ENCODE results near the gene PATL2.
A peak's percentile ranks its signal among the peaks of the same experiment; 100 is the strongest.
"Not testable (repeated sequence)": the region's sequence is repeated elsewhere in the genome, so short reads cannot be mapped to it uniquely, and the experiment has no call there.

The PATL2 gene

DNA sequence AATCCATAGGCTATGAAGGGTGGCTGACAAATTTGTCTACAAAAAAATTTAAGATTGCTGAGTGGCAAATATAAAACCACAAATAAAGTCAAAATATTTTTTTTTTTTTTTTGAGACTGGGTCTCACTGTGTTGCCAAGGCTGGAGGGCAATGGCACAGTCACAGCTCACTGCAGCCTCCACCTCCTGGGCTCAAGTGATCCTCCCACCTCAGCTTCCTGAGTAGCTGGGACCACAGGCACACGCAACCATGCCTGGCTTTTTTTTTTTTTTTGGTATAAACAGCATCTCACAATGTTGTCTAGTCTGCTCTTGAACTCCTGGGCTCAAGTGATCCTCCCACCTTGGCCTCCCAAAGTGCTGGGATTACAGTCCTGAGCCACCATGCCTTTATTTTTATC, 20.9 kb downstream of the PATL2 start:
- DNase-seq (ENCODE audit: low spot score), result peak; percentile 38

DNA sequence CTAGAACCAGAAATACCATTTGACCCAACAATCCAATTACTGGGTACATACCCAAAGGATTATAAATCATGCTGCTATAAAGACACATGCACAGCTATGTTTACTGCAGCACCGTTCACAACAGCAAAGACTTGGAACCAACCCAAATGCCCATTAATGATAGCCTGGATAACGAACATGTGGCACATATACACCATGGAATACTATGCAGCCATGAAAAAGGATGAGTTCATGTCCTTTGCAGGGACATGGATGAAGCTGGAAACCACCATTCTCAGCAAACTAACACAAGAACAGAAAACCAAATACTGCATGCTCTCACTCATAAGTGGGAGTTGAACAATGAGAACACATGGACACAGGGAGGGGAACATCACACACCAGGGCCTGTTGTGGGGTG, 21.8 kb downstream of the PATL2 start:
- DNase-seq (ENCODE audit: low spot score), result not testable (repeated sequence)

DNA sequence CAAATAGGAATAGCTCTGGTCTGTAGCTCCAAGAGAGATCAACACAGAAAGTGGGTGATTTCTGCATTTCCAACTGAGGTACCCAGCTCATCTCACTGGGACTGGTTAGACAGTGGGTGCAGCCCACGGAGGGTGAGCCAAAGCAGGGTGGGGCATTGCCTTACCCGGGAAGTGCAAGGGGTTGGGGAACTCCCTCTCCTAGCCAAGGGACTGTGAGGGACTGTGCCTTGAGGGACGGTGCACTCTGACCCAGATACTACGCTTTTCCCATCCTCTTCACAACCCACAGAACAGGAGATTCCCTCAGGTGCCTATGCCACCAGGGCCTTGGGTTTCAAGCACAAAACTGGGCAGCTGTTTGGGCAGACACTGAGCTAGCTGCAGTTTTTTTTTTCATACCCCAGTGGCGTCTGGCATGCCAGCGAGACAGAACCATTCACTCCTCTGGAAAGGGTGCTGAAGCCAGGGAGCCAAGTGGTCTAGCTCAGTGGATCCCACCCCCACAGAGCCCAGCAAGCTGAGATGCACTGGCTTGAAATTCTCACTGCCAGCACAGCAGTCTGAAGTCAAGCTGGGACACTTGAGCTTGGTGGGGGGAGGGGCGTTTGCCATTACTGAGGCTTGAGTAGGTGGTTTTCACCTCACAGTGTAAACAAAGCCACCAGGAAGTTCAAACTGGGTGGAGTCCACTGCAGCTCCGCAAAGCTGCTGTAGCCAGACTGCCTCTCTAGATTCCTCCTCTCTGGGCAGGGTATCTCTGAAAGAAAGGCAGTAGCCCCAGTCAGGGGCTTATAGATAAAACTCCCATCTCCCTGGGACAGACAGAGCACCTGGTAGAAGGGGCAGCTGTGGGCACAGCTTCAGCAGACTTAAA, 28.1 kb downstream of the PATL2 start:
- DNase-seq (ENCODE audit: low spot score), result peak; percentile 89

DNA sequence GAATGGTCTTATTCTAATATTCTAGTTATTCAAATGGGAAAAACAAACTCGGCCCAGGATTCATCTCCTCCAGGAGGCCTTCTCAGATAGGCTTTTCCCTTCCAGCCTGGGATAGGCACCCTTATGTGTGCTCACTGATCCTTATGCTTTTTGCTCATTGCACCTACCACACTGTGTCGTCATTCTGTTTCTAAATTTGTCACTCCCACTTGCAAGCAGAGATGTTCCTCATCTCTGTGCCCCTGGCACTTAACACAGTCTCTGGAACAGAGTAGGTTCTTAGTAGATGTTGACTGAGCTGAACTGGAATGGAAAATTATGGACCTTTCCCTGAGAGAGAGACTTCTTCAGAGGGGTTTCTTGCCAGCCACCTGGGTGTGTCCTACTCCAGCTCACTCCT, 28.9 kb downstream of the PATL2 start:
- DNase-seq (ENCODE audit: low spot score), result no peak

DNA sequence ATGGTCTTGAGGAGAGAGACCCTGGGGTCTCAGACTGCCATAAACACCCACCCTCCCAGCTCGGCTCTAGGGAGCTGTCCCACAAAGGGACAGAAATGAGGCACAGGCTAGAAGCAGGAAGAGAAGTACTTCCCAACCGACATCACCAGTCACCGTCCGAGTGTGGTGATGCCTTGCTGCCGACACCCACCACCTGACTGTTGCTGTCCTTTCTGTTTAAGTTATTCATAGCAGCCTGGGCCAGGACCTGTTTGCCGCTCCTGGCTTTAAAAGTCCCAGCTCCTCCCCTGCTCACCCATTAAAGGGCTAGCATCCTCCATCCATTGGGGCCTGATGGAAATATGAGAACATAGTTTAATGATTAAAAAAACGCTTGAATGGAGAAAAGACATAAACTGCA, 34.4 kb downstream of the PATL2 start:
- DNase-seq (ENCODE audit: low spot score), result peak; percentile 28

- no peak for DNase-seq (ENCODE audit: low spot score)
These were observed 35.2 kb downstream of the PATL2 start for GRCh38 chr15:44675911-44676310.

DNA sequence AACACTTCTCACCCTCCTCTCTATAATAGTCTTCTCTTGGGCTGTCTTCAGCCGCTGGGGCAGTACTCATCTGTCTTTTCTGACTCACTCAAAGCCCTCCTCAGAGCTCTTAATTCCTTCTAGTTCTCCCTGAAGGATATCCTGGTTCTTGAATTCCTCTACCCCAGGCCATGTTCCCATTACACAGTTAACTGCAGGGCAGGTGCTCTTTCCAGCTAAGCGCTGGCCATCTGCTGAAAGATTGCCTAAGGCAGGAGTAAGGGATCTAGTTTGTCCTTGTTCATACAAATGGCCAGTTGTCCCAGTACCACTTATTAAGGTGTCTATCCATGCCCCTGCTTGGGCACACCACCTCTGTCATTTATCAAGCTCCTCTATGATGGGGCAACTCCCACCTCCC, 37.5 kb downstream of the PATL2 start:
- no peak for DNase-seq (ENCODE audit: low spot score)

GRCh38 chr15:44670087-44670950, 40.8 kb downstream of the PATL2 start:
- DNase-seq (ENCODE audit: low spot score), result no peak

GRCh38 chr15:44668921-44669320, 42.2 kb downstream of the PATL2 start:
- DNase-seq (ENCODE audit: low spot score), result peak; percentile 38

GRCh38 chr15:44667039-44667360, 44.1 kb downstream of the PATL2 start:
- DNase-seq (ENCODE audit: low spot score), result no peak

DNA sequence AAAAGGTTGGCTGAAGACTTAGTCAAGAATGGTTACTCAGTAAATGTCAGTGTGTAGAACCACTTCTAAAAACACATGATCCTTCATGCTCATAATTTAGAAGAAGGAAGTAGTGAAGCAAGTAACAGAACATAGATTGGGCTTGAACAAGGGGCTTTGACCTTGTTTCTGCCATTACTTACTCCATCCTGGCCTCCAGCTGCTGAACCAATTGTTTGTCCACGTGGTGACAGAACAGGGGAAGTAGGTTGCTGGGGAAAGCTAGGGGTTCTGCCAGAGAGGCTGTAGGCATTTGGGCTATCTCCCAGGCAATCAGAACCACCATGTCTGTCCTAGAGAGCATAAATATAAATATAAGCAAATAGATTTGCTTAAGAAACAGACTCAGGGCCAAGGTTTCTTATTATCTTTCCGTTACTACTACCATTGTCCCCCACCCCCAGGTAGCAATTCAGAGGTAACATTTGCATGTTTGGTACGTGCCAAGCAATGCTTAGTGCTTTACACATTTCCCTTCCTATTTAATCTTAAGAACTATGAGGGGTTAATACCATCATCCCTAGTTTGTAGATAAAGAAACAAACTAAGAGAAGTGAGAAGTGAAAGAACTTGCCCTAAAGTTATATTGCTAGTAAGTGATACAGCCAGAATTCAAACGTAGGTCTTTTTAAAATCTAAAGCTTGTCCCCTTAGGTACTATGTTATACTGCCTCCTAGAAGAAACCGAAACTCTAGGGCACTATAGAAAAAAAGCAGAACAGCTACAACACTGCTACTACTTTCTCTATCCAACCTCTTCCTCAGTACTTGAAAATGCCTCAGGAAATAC, 44.7 kb downstream of the PATL2 start:
- DNase-seq (ENCODE audit: low spot score), result no peak

DNA sequence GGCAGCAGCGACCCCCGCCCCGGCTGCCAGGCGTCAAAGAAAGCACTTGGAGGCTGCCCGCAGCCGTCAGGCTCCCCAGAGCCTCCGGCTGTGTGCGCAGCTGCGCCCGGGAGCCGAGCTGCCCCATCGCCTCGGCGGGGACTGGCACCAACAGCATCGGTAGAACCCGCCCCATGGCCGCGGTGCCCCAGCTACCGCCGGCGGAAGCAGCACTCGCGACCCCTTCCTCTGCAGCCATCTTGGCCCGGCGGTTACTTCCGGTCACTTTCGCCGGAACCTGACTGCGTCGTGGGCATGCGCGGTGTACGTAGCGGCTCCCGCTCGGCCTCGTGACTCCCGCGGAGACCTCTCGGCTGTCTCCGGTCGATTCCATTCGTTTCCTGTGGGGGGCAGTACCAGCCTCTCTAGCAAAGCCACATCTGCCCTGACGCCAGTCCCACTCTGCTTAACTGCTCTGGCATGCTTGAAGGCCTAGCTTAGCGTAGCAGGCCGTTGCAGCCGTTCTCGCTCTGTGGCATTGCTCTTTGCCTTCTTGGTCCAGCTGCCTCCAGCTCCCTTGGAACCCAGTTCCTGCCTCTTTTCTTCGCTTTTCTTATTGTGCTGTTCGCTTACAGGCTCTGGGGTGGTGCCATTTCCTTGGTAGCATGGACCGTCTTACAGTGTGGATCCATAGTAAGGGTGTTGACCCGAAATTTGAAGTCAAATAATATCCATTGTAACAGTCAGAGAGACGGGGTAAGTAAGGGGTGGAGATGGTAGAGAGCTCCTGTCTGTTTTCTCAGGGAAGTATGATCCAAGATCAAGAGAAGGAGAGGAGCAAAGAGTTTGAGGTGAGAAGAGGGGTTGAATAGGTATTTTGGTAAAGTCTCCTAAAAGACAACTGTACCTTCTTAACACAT, 47.5 kb downstream of the PATL2 start, which contains the start of gene SPG11:
Gene SPG11 (minus strand): TSS at position 253 of the 899 bp plus-strand sequence. CDS start 15 bp downstream, at position 238.
- DNase-seq (ENCODE audit: low spot score), result peak; percentile 98

DNA sequence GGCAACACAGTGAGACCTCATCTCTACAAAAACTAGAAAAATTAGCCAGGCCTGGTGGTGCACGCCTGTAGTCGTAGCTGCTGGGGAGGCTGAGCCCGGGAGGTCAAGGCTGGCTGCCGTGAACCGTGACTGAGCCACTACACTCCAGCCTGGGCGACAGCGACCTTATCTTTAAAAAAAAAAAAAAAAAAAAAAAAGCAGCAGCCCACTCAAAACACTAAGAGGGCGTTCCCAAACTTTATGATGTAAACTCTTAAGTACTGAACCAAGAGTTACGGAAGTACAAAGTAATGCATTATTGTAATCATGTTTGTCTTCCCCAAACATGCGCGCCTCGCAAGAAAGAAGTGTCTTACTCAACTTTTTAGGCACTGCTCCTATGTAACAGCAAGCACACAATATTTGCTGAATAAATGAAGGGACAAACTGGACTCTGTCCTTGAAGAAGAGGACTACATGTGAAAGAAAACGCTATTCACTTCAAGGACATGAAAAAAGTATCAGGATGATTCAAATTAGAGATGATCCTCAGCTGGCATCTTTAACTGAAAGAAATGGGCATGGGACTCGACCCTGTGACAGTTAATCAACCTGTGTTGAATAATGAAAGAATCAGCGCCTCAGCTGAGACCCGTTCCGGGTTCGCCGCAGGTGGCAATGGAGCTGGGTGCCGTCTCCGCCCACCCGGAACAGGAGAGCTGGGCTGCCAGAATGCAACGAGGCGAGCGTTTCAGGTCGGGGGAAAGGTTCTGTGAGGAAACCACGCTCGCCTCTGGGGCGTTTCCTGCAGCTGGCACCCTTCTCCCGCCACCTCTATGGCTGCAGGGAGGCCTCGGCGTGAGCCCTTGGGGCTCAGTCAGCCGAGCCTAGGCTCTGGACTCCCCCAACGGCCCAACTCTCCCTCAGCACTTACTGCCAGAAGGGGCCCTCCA, 48.4 kb downstream of the PATL2 start:
- DNase-seq (ENCODE audit: low spot score), result peak; percentile 85

DNA sequence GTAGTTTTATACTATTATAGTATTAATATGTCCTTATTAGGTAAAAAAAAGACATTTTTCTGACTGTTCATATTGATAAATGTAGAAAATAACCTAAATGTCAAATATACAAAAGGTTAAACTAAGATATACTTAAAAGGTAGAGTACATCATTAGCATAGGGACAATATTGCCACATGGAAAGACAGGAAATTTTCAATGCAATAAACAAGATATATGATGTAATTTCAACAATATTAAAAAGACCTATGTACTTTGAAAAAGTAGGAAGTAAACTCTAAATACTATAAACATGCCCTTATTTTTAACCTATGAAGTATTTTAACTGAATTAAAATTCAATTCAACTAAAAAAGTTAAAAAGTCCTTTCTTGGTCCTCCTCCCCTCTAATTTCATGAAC, 49.5 kb downstream of the PATL2 start:
- DNase-seq (ENCODE audit: low spot score), result no peak

GRCh38 chr15:44659056-44659455, 52.1 kb downstream of the PATL2 start:
- DNase-seq (ENCODE audit: low spot score), result no peak

GRCh38 chr15:44657378-44657777, 53.7 kb downstream of the PATL2 start:
- no peak for DNase-seq (ENCODE audit: low spot score)

DNA sequence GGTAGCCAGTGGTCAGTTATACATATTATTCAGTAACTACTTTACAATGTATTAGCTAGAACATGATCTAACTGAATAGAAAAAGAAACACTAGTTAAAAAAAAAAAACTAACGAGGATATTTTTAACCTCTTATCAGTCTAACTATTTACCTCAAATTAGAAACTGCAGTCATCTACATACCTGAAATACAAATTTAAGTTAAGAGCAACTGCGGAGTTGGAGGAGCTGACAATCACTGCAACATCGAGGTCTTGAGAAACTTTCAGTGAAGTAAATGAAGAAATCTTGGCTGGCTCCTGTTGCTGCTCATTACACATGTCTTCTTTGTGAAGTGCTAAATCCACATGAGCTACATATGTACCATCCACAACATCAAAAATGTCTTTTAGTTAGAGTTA, 54.2 kb downstream of the PATL2 start:
- no peak for DNase-seq (ENCODE audit: low spot score)

DNA sequence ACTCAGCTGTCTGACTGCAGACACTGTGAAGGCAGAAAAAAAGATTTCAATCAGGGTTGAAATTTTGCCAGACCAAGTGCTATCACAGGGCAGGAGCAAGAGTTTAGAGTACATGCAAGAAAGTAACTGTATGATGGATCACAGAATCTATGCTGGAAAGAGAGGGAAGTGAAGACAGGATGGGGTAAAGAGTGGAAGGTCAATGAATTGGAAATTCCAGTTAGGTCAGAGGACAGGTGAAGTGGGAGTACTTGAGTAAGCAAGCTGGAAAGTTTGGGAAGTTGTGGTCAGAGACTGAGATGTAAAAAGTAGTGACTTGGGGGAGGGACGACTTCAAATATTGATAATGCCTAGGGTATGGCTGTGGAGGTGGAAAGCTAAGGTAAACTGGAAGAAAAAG, 54.8 kb downstream of the PATL2 start:
- no peak for DNase-seq (ENCODE audit: low spot score)

GRCh38 chr15:44654858-44655257, 56.3 kb downstream of the PATL2 start:
- DNase-seq (ENCODE audit: low spot score), result no peak

DNA sequence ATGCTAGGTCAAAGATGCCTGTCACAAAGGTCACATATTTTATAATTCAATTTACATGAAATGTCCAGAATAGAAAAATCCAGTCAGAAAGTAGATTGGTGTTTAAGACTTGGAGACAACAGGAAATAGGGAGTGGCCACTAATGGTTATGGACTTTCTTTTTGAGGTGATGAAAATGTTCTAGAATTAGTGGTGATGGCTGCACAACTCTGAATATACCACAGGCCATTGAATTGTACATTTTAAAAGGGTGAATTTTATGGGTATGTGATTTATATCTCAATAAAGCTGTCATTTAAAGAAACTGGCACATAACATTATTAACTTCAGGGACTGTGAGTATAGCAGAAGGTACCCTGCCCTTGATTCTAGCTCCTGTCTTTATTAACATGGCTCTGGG, 63.5 kb downstream of the PATL2 start:
- no peak for DNase-seq (ENCODE audit: low spot score)
